IMR-90 (cell line): ENCODE data around the gene SDR39U1. TPM values are rescaled to one million over a fixed set of nuclear protein-coding genes. Genes with fewer than 3 reads are reported as not detected.
"Not testable (repeated sequence)": the region's sequence is repeated elsewhere in the genome, so short reads cannot be mapped to it uniquely, and the experiment has no call there.

Experiments used
- ATAC-seq: fragments of 200-7000 bp; cut with Tn5 transposase; 2 replicates; pipeline ENCODE4 v1.9.1; 2020; ENCODE audit warnings: low read depth, mild to moderate bottlenecking, moderate library complexity
- BruUV-seq: library from RNA; stranded (reverse); fragments of 400-500 nt; replicated peaks from 2 replicates; lab custom pipeline; 2021; lab: Mats Ljungman, UMichigan
- CTCF ChIA-PET: fragments of 300-600 bp; formaldehyde crosslinking; extraction: SDS; loops from one replicate; lab custom pipeline; 2021; ENCODE audit warnings: antibody characterized with exemption; lab: Yijun Ruan, JAX
- POLR2A ChIA-PET: fragments of 300-600 bp; sonication (Branson Sonifier 250); formaldehyde crosslinking; loops from one replicate; lab custom pipeline; 2022; ENCODE audit warnings: antibody characterized with exemption; ENCODE audit not compliant: unreplicated experiment; lab: Charles Lee
- DNase-seq: peaks from one replicate; pipeline ENCODE4 v3.0.0; 2013
- H2AFZ ChIP-seq: replicated peaks from 2 replicates; pipeline ENCODE3; 2013; ENCODE audit warnings: low read length, mild to moderate bottlenecking; ENCODE audit not compliant: poor library complexity
- H2AK5ac ChIP-seq: 2 replicates; pipeline ENCODE4 v1.6.1; 2013; ENCODE audit warnings: low read depth, low read length, inconsistent platforms
- H2AK9ac ChIP-seq: replicated peaks from 2 replicates; pipeline ENCODE3; 2013; ENCODE audit warnings: mild to moderate bottlenecking, low read depth, low read length, moderate library complexity; ENCODE audit not compliant: poor library complexity
- H2BK120ac ChIP-seq: 2 replicates; pipeline ENCODE4 v1.6.1; 2013; ENCODE audit warnings: low read depth, low read length, inconsistent platforms
- H2BK15ac ChIP-seq: 3 replicates; pipeline ENCODE4 v1.6.1; 2013; ENCODE audit warnings: low read depth, low read length, inconsistent platforms
- H2BK20ac ChIP-seq: 2 replicates; pipeline ENCODE4 v1.6.1; 2013; ENCODE audit warnings: low read depth, mild to moderate bottlenecking, inconsistent platforms, low read length, moderate library complexity
- H2BK5ac ChIP-seq: 2 replicates; pipeline ENCODE4 v1.6.1; 2013; ENCODE audit warnings: mild to moderate bottlenecking, low read depth, low read length, inconsistent platforms; ENCODE audit not compliant: poor library complexity, severe bottlenecking
- H3K14ac ChIP-seq: replicated peaks from 2 replicates; pipeline ENCODE4 v1.6.1; 2013; ENCODE audit warnings: low read depth, low read length, inconsistent platforms
- H3K18ac ChIP-seq: 2 replicates; pipeline ENCODE4 v1.6.1; 2013; ENCODE audit warnings: low read depth, low read length, control low read depth
- H3K23ac ChIP-seq: 2 replicates; pipeline ENCODE4 v1.6.1; 2013; ENCODE audit warnings: low read depth, low read length, inconsistent platforms
- H3K27ac ChIP-seq: 2 replicates; pipeline ENCODE4 v1.5.1; 2013; ENCODE audit warnings: mild to moderate bottlenecking, control low read depth, low read length; ENCODE audit not compliant: insufficient read depth
- H3K27me3 ChIP-seq: 2 replicates; pipeline ENCODE4 v1.6.1; 2013; ENCODE audit warnings: low read length; ENCODE audit not compliant: control insufficient read depth, insufficient read depth
- H3K36me3 ChIP-seq: 2 replicates; pipeline ENCODE4 v1.6.1; 2013; ENCODE audit warnings: low read length, mixed read lengths; ENCODE audit not compliant: control insufficient read depth, insufficient read depth
- H3K4ac ChIP-seq: 2 replicates; pipeline ENCODE4 v1.6.1; 2013; ENCODE audit warnings: low read depth, low read length, inconsistent platforms
- H3K4me1 ChIP-seq: 2 replicates; pipeline ENCODE4 v1.6.1; 2013; ENCODE audit warnings: low read length, mixed read lengths; ENCODE audit not compliant: control insufficient read depth, insufficient read depth
- H3K4me2 ChIP-seq: 2 replicates; pipeline ENCODE4 v1.6.1; 2013; ENCODE audit warnings: low read depth, mild to moderate bottlenecking, control low read depth, low read length, moderate library complexity
- H3K4me3 ChIP-seq: 2 replicates; pipeline ENCODE4 v1.5.1; 2013; ENCODE audit warnings: low read depth, mild to moderate bottlenecking, control low read depth, low read length, moderate library complexity; ENCODE audit not compliant: insufficient read depth
- H3K56ac ChIP-seq: 2 replicates; pipeline ENCODE4 v1.6.1; 2013; ENCODE audit warnings: low read length, inconsistent platforms; ENCODE audit not compliant: insufficient read depth; ENCODE audit errors: extremely low read depth
- H3K79me1 ChIP-seq, 2 experiments: 2 replicates each; pipeline ENCODE4 v1.6.1; 2013; ENCODE audit warnings: low read length in 2 of 2, inconsistent platforms in 1 of 2, low read depth in 1 of 2
- H3K9ac ChIP-seq: 2 replicates; pipeline ENCODE4 v1.6.1; 2013; ENCODE audit warnings: low read depth, low read length, control low read depth
- H3K9me1 ChIP-seq: 2 replicates; pipeline ENCODE4 v1.6.1; 2013; ENCODE audit warnings: low read length, inconsistent platforms; ENCODE audit not compliant: insufficient read depth
- H3K9me3 ChIP-seq: 2 replicates; pipeline ENCODE4 v1.6.1; 2013; ENCODE audit warnings: low read length; ENCODE audit not compliant: control insufficient read depth, insufficient read depth
- H4K20me1 ChIP-seq: 2 replicates; pipeline ENCODE4 v1.6.1; 2013; ENCODE audit warnings: low read length, inconsistent platforms; ENCODE audit not compliant: insufficient read depth
- H4K5ac ChIP-seq: 2 replicates; pipeline ENCODE4 v1.6.1; 2013; ENCODE audit warnings: mild to moderate bottlenecking, low read depth, low read length, control low read depth
- H4K8ac ChIP-seq, 2 experiments: 2 replicates each; pipeline ENCODE4 v1.6.1; 2013; ENCODE audit warnings: low read depth in 2 of 2, low read length in 2 of 2, control low read depth in 1 of 2, inconsistent platforms in 1 of 2
- H4K91ac ChIP-seq: 2 replicates; pipeline ENCODE4 v1.6.1; 2013; ENCODE audit warnings: low read depth, low read length, inconsistent platforms; ENCODE audit not compliant: insufficient read depth
- WGBS, 2 experiments: methylation state at CpG; one replicate each; pipeline versions ENCODE4 v1.1.5 to v1.1.7; 2013; ENCODE audit warnings: missing lambda C conversion rate in 2 of 2; ENCODE audit not compliant: insufficient read length in 1 of 2; ENCODE audit errors: extremely low coverage in 2 of 2; 5-methylcytosine and 5-hydroxymethylcytosine counted together
- dilution Hi-C: fragments of 300-500 bp; cut with HindIII; formaldehyde crosslinking; loops from one replicate; pipeline ENCODE4 v1.14.3; 2018; ENCODE audit warnings: low sequenced_read_pairs; ENCODE audit not compliant: unreplicated experiment
- in situ Hi-C: fragments of 300-500 bp; cut with MboI; formaldehyde crosslinking; loops from 3 replicates; pipeline ENCODE4 v1.14.3; 2019; ENCODE audit warnings: low sequenced_read_pairs, inconsistent platforms, mixed read lengths
- intact Hi-C: fragments of 100-400 bp; cut with micrococcal nuclease; formaldehyde crosslinking; loops from 2 replicates; pipeline ENCODE4 v1.10.0; 2022
- polyA plus RNA-seq, 3 experiments: library from polyadenylated mRNA; depleted of rRNA; stranded (reverse); fragments of >200 nt; gene quantifications; 2 replicates each; pipeline ENCODE4 v1.2.3, GENCODE V29; 2012; ENCODE audit warnings: low replicate concordance in 1 of 3
- total RNA-seq: library from RNA; depleted of rRNA; stranded (reverse); fragments of >200 nt; gene quantifications from 2 replicates; pipeline ENCODE4 v1.2.3, GENCODE V29; 2012

SDR39U1 gene
- total and polyA plus RNA-seq, 2 of the 4 experiments (the other 2 are of a cell fraction), result 7.5 to 46.3 TPM

DNA sequence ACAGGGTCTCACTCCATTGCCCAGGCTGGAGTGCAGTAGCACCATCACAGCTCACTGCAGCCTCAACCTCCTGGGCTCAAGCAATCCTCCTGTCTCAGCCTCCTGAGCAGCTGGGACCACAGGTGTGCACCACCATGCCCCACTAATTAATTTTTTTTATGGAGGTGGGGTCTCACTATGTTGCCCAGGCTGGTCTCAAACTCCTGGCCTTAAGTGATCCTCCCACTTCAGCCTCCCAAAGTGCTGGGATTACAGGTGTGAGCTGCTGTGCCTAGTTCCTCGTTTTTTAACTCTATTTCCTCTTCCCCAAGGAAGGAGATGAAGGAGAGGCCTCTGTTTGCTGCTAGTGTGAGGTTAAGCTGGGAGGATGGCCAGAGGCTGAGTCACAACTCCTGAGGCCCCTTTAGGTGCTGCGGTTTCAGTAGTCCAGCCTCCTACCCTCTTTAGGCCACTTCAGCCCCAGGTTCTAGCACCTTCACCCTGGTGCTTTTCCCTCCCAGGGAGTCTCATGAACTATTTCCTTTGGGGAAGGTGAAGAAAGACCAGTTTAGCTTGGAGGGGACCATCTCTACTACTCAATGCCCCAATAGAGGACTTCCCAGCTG is 40.2 kb upstream of the SDR39U1 start:
- POLR2A ChIA-PET, CTCF ChIA-PET, H4K5ac ChIP-seq, H4K20me1 ChIP-seq, H4K8ac ChIP-seq, H2BK5ac ChIP-seq, dilution Hi-C loops, H3K9me3 ChIP-seq, H3K9me1 ChIP-seq, H3K27me3 ChIP-seq, H3K23ac ChIP-seq, H3K4ac ChIP-seq, H2BK20ac ChIP-seq, H3K9ac ChIP-seq, H4K91ac ChIP-seq, H2BK15ac ChIP-seq, H2BK120ac ChIP-seq, H2AK5ac ChIP-seq, H3K56ac ChIP-seq, H3K27ac ChIP-seq, H3K14ac ChIP-seq, H3K36me3 ChIP-seq, in situ Hi-C loops, H2AK9ac ChIP-seq, H3K18ac ChIP-seq, BruUV-seq, H2AFZ ChIP-seq, H3K4me3 ChIP-seq, H3K4me1 ChIP-seq, H3K79me1 ChIP-seq, H3K4me2 ChIP-seq, intact Hi-C loops: not testable (repeated sequence)
- ATAC-seq (peak; percentile 35; the same call in 1 of the 2 replicates), DNase-seq (peak; percentile 50)
- WGBS, 2 experiments, result no CpG with 5 or more reads among the region's 2 CpGs
